Suppressor macrophage (primary cell): ENCODE measurements around the gene ITPR2.
A peak's percentile ranks its signal among the peaks of the same experiment; 100 is the strongest.
"Not testable (repeated sequence)": the region's sequence is repeated elsewhere in the genome, so short reads cannot be mapped to it uniquely, and the experiment has no call there.

ENCODE experiments used
- DNase-seq, 4 experiments: peaks; one replicate each; pipeline ENCODE4 v3.0.0-alpha.2; 2020 to 2022

The ITPR2 gene

GRCh38 chr12:26848156-26848825, 15.3 kb upstream of the ITPR2 start:
- no peak for DNase-seq

DNA sequence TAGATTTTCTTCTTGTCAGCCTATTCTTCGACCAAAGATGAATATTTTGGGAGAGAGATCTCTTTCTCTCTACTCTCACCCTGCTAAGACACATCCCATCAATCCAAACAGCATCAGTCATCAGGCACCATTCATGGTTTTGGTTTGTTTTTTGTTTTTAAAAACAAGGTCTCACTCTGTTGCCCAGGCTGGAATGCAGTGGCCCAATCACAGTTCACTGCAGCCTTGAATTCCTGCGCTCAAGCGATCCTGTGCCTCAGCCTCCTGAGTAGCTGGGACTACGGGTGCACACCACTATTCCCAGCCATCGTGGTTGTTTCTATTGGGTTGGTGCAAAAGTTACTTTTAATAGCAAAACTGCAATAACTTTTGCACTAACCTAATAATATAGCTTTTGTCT, 14.4 kb upstream of the ITPR2 start:
- no peak for DNase-seq

GRCh38 chr12:26846416-26846815, 13.4 kb upstream of the ITPR2 start:
- DNase-seq: no peak

DNA sequence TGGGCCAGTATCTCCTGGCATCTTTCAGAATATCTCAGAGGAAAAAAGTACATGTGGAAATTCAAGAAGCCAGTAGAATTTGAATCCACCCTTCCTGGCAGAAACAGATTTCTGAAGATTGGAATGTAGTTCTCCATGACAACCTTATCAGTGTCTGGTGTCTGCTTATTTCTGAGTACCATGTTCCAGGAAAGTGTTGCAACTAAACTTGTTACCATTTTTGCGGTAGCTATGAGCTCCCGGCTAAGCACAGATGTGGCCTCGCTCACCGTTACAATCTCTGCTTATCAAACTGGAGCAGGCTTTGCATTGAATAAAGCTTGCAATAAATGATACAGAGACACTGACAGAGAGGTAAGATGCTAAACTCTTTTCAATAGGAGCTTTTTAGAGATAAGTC, 13.0 kb upstream of the ITPR2 start:
- DNase-seq: no peak

GRCh38 chr12:26845057-26845666, 12.2 kb upstream of the ITPR2 start:
- DNase-seq: peak; percentile 51 to 76 (median 65)

GRCh38 chr12:26843311-26843710, 10.3 kb upstream of the ITPR2 start:
- no peak for DNase-seq

DNA sequence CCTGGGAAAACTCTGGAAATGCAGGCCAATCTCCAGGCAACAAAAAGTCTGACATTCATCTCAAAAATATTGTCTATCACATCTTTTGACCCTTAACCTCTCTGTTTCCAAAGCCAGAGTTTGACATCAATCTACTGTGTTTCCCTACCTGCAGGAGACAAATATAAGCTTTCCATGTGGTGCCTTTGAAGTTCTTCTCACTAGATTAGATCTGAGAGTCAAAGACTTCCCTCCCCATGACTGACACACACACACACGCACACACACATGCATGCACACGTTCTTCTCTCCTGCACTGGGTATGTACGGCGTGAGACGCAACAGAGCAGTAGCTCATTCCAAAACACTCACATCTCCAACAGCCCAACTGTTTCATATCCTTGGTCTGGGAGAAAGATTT, 8.1 kb upstream of the ITPR2 start:
- no peak for DNase-seq

DNA sequence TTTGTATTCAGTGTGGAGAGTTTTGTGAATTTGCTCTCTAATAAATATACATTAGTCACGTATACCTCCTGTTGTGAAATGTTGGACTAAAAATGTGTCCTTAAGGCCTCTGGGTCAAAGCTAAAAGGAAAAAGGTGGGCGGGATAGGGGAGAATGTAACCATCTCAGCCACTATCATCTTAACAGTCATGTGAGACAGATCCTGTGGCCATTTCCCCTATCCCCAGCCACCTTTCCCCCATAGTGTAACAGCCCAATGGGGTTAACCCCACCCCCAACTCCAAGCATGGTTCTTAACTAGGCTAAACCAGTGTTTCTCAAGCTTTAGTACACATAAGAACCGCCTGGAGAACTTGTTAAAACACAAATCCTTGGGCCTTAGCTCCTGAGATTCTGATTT, 6.5 kb upstream of the ITPR2 start:
- peak; percentile 35 to 83 (median 77) for DNase-seq

GRCh38 chr12:26838888-26839416, 6.0 kb upstream of the ITPR2 start:
- no peak for DNase-seq

DNA sequence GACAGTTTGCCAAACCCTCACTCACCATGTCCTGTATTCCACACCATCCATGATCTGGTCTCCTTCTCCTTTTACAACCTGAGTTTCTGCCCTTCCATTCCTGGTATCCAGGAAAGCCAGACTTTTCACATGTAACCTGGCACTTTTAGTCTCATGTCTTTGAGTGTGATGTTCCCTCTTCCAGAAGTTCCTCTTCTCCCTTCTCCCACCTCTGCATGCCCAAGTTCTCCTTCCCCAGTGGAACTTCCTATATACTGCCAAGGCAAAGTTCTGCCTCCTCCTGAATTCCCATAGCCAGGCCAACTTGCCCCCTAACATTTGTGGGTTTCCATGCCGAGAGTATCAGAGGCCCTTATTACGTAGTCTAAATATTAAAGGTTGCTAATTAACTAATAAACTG, 3.2 kb upstream of the ITPR2 start:
- DNase-seq: peak in 3 of 4 experiments; percentile 36 to 54 (median 49)

DNA sequence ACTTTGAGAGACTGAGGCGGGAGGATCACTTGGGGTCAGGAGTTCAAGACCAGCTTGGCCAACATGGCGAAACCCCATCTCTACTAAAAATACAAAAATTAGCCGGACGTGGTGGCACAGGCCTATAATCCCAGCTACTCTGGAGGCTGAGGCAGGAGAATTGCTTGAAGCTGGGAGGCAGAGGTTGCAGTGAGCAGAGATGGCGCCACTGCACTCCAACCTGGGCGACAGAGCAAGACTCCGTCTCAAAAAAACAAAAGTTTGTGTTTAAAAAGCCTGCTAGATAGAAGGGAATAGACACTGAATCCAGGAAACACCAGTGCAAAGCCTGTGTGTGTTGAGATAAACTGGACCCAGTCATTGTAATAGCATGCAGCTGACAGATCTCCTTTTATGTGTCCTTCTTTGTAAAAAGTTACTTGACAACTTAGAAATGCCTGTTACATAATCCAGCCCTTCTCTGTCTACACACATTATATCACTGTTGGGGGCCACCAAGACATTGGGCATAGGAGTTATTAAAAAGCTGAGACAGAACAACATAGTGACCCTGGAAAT, 1.6 kb upstream of the ITPR2 start:
- DNase-seq: not testable (repeated sequence)

DNA sequence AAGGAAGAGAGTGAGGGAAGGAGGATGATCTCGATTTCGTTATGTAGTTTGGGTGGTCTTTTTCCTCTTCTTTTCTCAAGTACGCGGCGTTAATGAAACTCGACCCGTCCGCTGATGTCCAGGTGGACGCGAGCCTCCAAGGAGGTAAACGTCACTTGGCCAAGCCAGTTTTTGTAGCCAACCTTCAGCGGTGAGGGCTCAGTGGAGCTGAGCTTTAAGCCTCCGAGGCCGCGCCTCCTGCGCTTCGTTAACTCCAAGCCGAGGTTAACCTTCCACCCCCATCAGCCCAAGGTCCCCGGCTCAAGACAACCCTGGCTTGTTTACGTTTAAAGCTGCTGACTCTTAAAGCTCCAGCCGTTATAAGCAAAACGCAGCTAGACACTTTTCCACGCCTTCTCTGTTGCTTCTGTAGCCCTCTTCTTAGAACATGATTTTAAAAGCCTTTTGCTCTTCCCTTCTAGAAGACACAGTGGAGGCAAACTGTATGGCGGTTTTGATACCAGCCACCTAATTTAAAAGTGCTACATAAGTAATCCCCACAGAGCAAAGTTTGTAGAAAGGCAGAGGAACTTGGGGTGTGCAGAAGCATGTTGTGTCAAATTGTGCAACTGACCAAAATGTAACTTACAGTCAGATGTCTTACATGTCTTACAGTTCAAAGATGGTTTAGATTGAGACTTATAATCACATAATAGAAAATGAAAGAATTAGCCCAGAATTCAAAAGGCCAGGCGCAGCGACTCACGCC, 923 bp upstream of the ITPR2 start:
- peak; percentile 49 to 69 (median 58) for DNase-seq

DNA sequence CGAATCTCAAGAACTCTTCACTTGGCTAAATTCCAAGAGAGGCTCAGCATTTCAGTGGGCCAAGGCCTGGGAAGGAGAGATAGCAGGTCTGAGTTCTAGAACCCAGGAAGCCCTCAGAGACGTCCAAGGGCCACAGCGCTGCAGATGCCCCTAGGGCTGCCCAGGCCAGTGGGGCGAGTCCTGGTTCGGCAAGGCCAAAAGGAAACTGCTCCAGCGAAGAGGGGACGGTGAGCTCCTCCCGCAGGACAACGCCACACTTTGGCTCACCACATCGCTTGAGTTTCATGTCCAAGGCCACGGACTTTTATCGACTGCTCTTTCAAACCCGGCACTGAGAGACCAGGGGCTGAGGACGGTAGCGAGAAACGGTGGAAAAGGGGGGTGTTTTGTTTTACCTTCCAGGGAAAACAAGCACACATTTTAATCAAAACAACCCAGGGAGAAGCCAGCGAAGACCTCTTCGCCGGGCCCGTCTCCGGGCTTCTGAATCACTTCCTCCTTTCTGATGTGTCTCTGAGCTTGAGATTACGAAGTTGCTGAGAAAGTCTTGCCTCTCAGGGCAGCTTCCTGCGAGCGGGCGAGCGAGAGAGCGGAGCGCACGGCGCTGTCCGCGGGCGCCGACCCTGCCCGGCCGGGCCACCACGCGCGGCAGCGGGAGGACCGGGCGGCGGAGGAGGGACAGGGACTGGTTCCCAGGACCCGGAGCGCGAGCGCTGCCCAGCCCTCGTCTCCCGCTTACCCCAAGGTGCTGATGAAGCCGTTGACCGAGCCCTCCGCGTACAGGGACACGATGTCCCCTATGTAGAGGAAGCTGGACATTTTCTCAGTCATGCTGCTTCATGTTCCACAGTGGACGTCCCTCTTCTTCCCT, 808 bp downstream of the ITPR2 start:
- DNase-seq: peak; percentile 85 to 92 (median 90)

DNA sequence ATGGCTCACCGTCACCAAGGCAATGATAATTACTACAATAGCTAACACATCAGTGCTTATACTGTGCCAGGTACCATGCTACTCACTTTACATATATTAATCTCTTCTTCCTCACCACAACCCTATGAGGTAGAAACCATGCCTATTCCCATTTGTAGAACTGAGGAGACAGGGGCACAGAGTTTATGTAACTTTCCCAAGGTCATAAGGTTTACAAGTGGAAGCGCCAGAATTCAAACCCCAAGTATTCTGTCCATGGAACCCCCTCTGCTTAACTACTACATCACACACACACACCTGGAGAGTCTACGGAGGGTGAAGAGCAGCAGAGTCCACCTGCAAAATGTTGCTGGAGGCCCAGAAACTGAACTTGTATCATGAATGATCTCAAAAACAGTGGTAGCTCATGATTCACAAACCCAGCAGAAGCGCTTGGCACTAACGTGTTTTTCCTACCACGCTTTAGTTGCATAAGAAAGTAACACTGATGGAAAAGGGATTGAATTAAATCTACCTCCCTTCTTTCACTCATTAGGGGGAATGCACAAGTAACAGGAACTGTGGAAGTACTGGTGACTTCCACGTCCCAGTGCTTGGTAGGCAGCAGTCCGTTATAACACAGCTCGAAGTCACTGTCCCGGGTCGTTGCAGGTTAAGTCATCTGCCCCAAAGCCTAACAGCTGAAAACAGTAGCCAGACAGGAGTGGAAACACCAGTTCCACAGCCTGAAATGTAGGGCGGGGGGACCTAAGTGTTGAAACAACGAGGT, 2.0 kb downstream of the ITPR2 start:
- DNase-seq: peak; percentile 27 to 43 (median 36)

GRCh38 chr12:26830363-26830762, 2.6 kb downstream of the ITPR2 start:
- DNase-seq: no peak

DNA sequence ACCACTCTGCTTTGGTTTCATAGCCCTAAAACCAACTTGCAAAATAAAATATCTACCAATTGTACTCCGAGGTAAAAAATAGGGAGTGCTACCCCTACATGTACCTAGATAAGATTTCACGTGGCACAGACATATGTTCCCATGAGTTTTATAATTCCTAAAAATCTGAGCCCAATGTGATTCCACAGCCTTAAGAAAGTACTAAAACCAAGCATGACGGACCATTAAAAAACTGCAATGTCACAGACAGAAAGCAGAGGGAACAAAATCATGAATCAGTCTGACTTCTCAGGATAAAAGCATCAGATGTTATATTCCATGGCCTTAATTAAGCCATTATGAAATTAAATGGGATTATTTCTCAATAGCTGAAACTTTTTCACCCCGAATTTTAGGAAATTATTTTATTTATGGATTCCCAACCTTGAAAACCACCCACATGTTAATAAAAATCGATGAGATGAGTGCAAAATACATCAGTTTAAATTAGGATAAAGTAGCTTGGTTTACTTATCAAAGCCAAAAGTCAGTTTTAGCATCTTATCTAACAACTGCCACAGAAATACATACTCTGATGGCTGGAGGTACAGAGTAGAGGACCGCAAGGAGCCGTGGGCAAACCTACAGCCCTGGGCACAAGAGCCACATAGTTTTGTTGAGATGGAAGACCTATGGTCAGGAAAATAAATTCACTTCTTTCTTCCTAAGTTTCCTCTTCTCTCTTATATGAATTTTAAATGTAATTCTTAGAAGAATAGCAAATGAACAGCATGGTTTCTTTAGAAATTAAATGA, 4.5 kb downstream of the ITPR2 start:
- no peak for DNase-seq

- no peak for DNase-seq
Observed at GRCh38 chr12:26826437-26826836, 6.6 kb downstream of the ITPR2 start.

GRCh38 chr12:26825459-26826016, 7.5 kb downstream of the ITPR2 start:
- no peak for DNase-seq

GRCh38 chr12:26823390-26823789, 9.6 kb downstream of the ITPR2 start:
- peak in 1 of 4 experiments; percentile 26 for DNase-seq

DNA sequence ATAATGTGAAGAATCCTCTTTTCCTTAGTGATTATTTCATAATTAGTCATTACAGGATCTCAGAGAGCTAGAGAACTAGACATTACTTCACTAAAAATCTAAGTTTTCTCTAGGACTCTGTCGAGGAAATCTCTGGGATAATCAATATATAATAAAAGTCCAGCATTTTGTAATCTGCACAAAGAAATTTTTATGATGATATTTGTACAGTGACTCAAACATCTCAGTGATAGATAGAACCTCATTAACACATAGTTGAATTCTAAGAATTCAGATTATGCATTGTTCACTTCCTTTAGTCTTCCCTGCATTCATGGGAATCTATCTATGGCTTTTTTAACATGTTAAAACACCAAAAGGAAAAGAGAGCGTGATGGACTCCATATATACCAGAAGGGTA, 11.0 kb downstream of the ITPR2 start:
- DNase-seq: no peak
